Muscle layer of duodenum (tissue), 2 donors: ENCODE measurements around the gene DHX34.
"Not testable (repeated sequence)": the region's sequence is repeated elsewhere in the genome, so short reads cannot be mapped to it uniquely, and the experiment has no call there.

Experiments used
- H3K27ac ChIP-seq: one replicate; pipeline ENCODE4 v1.7.0; 2013; ENCODE audit warnings: mild to moderate bottlenecking, low read length
- H3K27me3 ChIP-seq: one replicate; pipeline ENCODE4 v1.7.0; 2013; ENCODE audit warnings: low read depth, mild to moderate bottlenecking, control low read depth, low read length
- H3K36me3 ChIP-seq, 2 donors: one replicate each; pipeline ENCODE4 v1.7.0; 2013; ENCODE audit warnings: low read length in 2 of 2, control low read depth in 1 of 2, mild to moderate bottlenecking in 1 of 2; ENCODE audit not compliant: insufficient read depth in 2 of 2, control insufficient read depth in 1 of 2
- H3K4me1 ChIP-seq, 2 donors: one replicate each; pipeline ENCODE4 v1.7.0; 2013; ENCODE audit warnings: low read length in 2 of 2, mild to moderate bottlenecking in 2 of 2, control low read depth in 1 of 2, moderate library complexity in 1 of 2; ENCODE audit not compliant: insufficient read depth in 2 of 2, control insufficient read depth in 1 of 2
- H3K4me3 ChIP-seq, 2 donors: one replicate each; pipeline ENCODE4 v1.7.0; 2013; ENCODE audit warnings: low read length in 2 of 2, low read depth in 1 of 2, mild to moderate bottlenecking in 1 of 2
- H3K9me3 ChIP-seq, 2 donors: one replicate each; pipeline ENCODE4 v1.7.0; 2013; ENCODE audit warnings: low read length in 2 of 2, control low read depth in 1 of 2, mild to moderate bottlenecking in 1 of 2; ENCODE audit not compliant: control insufficient read depth in 1 of 2
- donor health status: healthy.

DHX34 gene

GRCh38 chr19:47352095-47352494, 3.0 kb downstream of the DHX34 start:
- Histone ChIP-seq H3K9me3 (no peaks in the 10 kb centered on the region), H3K4me1 (peaks cover 5 to 8% of the 10 kb centered on the region in 2 donors), H3K36me3 (peaks cover 31 to 41% of the 10 kb centered on the region in 2 donors), H3K27ac (no peak overlapping the region), H3K27me3 (no peaks in the 10 kb centered on the region), H3K4me3 (no peak overlapping the region)

GRCh38 chr19:47353307-47353712, 4.2 kb downstream of the DHX34 start:
- H3K27me3 ChIP-seq = no peaks in the 10 kb centered on the region
- peaks cover 5 to 8% of the 10 kb centered on the region in 2 donors for H3K4me1 ChIP-seq
- no peak overlapping the region for H3K27ac ChIP-seq
- peaks cover 41 to 53% of the 10 kb centered on the region in 2 donors for H3K36me3 ChIP-seq
- H3K9me3 ChIP-seq = no peaks in the 10 kb centered on the region
- H3K4me3 ChIP-seq = no peak overlapping the region

- Histone ChIP-seq H3K4me1 (no peaks in the 10 kb centered on the region), H3K36me3 (peaks cover 53 to 85% of the 10 kb centered on the region in 2 donors), H3K27me3 (no peaks in the 10 kb centered on the region), H3K27ac (no peak overlapping the region), H3K4me3 (no peak overlapping the region), H3K9me3 (no peaks in the 10 kb centered on the region)
Observed at GRCh38 chr19:47356900-47357299, 7.8 kb downstream of the DHX34 start.

GRCh38 chr19:47357788-47358680, 8.9 kb downstream of the DHX34 start:
- Histone ChIP-seq H3K4me1 (no peaks in the 10 kb centered on the region), H3K9me3 (no peaks in the 10 kb centered on the region), H3K27me3 (no peaks in the 10 kb centered on the region), H3K27ac (no peak overlapping the region), H3K36me3 (peaks cover 53 to 88% of the 10 kb centered on the region in 2 donors), H3K4me3 (no peak overlapping the region)

- Histone ChIP-seq H3K4me1 (no peaks in the 10 kb centered on the region), H3K27me3 (no peaks in the 10 kb centered on the region), H3K4me3 (no peak overlapping the region), H3K36me3 (peaks cover 49 to 89% of the 10 kb centered on the region in 2 donors), H3K27ac (no peak overlapping the region), H3K9me3 (no peaks in the 10 kb centered on the region)
Observed at GRCh38 chr19:47358936-47359335, 9.8 kb downstream of the DHX34 start.

GRCh38 chr19:47362321-47362720, 13.2 kb downstream of the DHX34 start:
- no peaks in the 10 kb centered on the region for H3K4me1 ChIP-seq

GRCh38 chr19:47363758-47364531, 14.8 kb downstream of the DHX34 start:
- Histone ChIP-seq H3K4me3 (no peak overlapping the region), H3K9me3 (no peaks in the 10 kb centered on the region), H3K27ac (no peak overlapping the region), H3K36me3 (peaks cover 22 to 70% of the 10 kb centered on the region in 2 donors), H3K27me3 (no peaks in the 10 kb centered on the region), H3K4me1 (no peaks in the 10 kb centered on the region)

More at GRCh38 chr19:47362321-47362720, 13.2 kb downstream of the DHX34 start:
- Histone ChIP-seq H3K27ac (no peak overlapping the region), H3K4me3 (no peak overlapping the region), H3K36me3 (peaks cover 30 to 80% of the 10 kb centered on the region in 2 donors), H3K9me3 (no peaks in the 10 kb centered on the region), H3K27me3 (no peaks in the 10 kb centered on the region)

- H3K36me3 ChIP-seq = peaks cover 25 to 70% of the 10 kb centered on the region in 2 donors
- not testable (repeated sequence) for H3K4me3 ChIP-seq, H3K4me1 ChIP-seq, H3K27me3 ChIP-seq, H3K9me3 ChIP-seq, H3K27ac ChIP-seq
Observed at GRCh38 chr19:47365455-47365854, 16.3 kb downstream of the DHX34 start.

- peaks cover 31 to 63% of the 10 kb centered on the region in 2 donors for H3K36me3 ChIP-seq
- no peaks in the 10 kb centered on the region for H3K4me1 ChIP-seq
- H3K4me3 ChIP-seq = no peak overlapping the region
- H3K9me3 ChIP-seq = no peaks in the 10 kb centered on the region
- no peaks in the 10 kb centered on the region for H3K27me3 ChIP-seq
- no peak overlapping the region for H3K27ac ChIP-seq
Observed at GRCh38 chr19:47370045-47370611, 21.0 kb downstream of the DHX34 start.

- Histone ChIP-seq H3K36me3 (peaks cover 35 to 68% of the 10 kb centered on the region in 2 donors), H3K4me1 (no peaks in the 10 kb centered on the region), H3K27ac (no peak overlapping the region), H3K9me3 (no peaks in the 10 kb centered on the region), H3K4me3 (no peak overlapping the region), H3K27me3 (no peaks in the 10 kb centered on the region)
Observed at GRCh38 chr19:47371261-47371660, 22.1 kb downstream of the DHX34 start.

GRCh38 chr19:47372603-47373002, 23.5 kb downstream of the DHX34 start:
- Histone ChIP-seq H3K27me3 (no peaks in the 10 kb centered on the region), H3K4me3 (no peak overlapping the region), H3K27ac (no peak overlapping the region), H3K36me3 (peaks cover 40 to 77% of the 10 kb centered on the region in 2 donors), H3K4me1 (no peaks in the 10 kb centered on the region), H3K9me3 (no peaks in the 10 kb centered on the region)
